Trophoblast cell (in vitro differentiated cells and primary cell): ENCODE measurements around the gene TMSB15C.
A peak's percentile ranks its signal among the peaks of the same experiment; 100 is the strongest.
"Not testable (repeated sequence)": the region's sequence is repeated elsewhere in the genome, so short reads cannot be mapped to it uniquely, and the experiment has no call there.

Source experiments
- DNase-seq, 2 donors: peaks; one replicate each; pipeline ENCODE4 v3.0.0-alpha.2; 2016
- H2AFZ ChIP-seq: 2 replicates; pipeline ENCODE4 v1.6.1; 2013; ENCODE audit warnings: low read length, moderate library complexity, mild to moderate bottlenecking; ENCODE audit not compliant: insufficient read depth, poor library complexity
- H2AK5ac ChIP-seq: 2 replicates; pipeline ENCODE4 v1.6.1; 2013; ENCODE audit warnings: mild to moderate bottlenecking, low read length
- H2BK120ac ChIP-seq: 2 replicates; pipeline ENCODE4 v1.6.1; 2013; ENCODE audit warnings: low read length, mild to moderate bottlenecking, moderate library complexity; ENCODE audit not compliant: insufficient read depth, poor library complexity
- H2BK12ac ChIP-seq: 2 replicates; pipeline ENCODE4 v1.6.1; 2013; ENCODE audit warnings: mild to moderate bottlenecking, low read length, moderate library complexity
- H2BK5ac ChIP-seq: 2 replicates; pipeline ENCODE4 v1.6.1; 2013; ENCODE audit warnings: low read length, low read depth, moderate library complexity, mild to moderate bottlenecking; ENCODE audit not compliant: poor library complexity
- H3K14ac ChIP-seq: 2 replicates; pipeline ENCODE4 v1.6.1; 2013; ENCODE audit warnings: mild to moderate bottlenecking, low read length
- H3K18ac ChIP-seq: 2 replicates; pipeline ENCODE4 v1.6.1; 2013; ENCODE audit warnings: mild to moderate bottlenecking, low read length
- H3K23ac ChIP-seq: 2 replicates; pipeline ENCODE4 v1.6.1; 2013; ENCODE audit warnings: low read length
- H3K27ac ChIP-seq: 2 replicates; pipeline ENCODE4 v1.5.1; 2013; ENCODE audit warnings: low read depth, mild to moderate bottlenecking, inconsistent platforms, low read length, moderate library complexity
- H3K27me3 ChIP-seq: 2 replicates; pipeline ENCODE4 v1.6.1; 2013; ENCODE audit warnings: inconsistent platforms, mild to moderate bottlenecking, low read length, moderate library complexity; ENCODE audit not compliant: insufficient read depth
- H3K36me3 ChIP-seq, 2 experiments: 1 replicate in 1 of 2; 2 replicates in 1 of 2; pipeline ENCODE4 v1.6.1; 2013; ENCODE audit warnings: low read length in 2 of 2, mild to moderate bottlenecking in 2 of 2, moderate library complexity in 1 of 2; ENCODE audit not compliant: insufficient read depth in 2 of 2, control insufficient read depth in 1 of 2
- H3K4ac ChIP-seq: 2 replicates; pipeline ENCODE4 v1.6.1; 2013; ENCODE audit warnings: low read depth, mild to moderate bottlenecking, low read length, moderate library complexity
- H3K4me1 ChIP-seq, 2 experiments: 1 replicate in 1 of 2; 2 replicates in 1 of 2; pipeline ENCODE4 v1.6.1; 2013; ENCODE audit warnings: low read length in 2 of 2, mild to moderate bottlenecking in 2 of 2, moderate library complexity in 1 of 2; ENCODE audit not compliant: insufficient read depth in 2 of 2, control insufficient read depth in 1 of 2
- H3K4me2 ChIP-seq: 2 replicates; pipeline ENCODE4 v1.6.1; 2013; ENCODE audit warnings: inconsistent platforms, mild to moderate bottlenecking, low read length, moderate library complexity
- H3K4me3 ChIP-seq: 2 replicates; pipeline ENCODE4 v1.5.1; 2013; ENCODE audit warnings: mild to moderate bottlenecking, low read depth, low read length, inconsistent platforms
- H3K79me1 ChIP-seq: one replicate; pipeline ENCODE4 v1.6.1; 2013; ENCODE audit warnings: low read length
- H3K79me2 ChIP-seq: 2 replicates; pipeline ENCODE4 v1.6.1; 2013; ENCODE audit warnings: low read length, mild to moderate bottlenecking; ENCODE audit not compliant: control insufficient read depth, insufficient read depth, poor library complexity
- H3K9ac ChIP-seq: 2 replicates; pipeline ENCODE4 v1.6.1; 2013; ENCODE audit warnings: mild to moderate bottlenecking, low read length
- H3K9me3 ChIP-seq: 2 replicates; pipeline ENCODE4 v1.6.1; 2013; ENCODE audit warnings: low read depth, mild to moderate bottlenecking, control low read depth, inconsistent platforms, low read length; ENCODE audit not compliant: insufficient read depth
- H4K12ac ChIP-seq: 2 replicates; pipeline ENCODE4 v1.6.1; 2013; ENCODE audit warnings: low read depth, mild to moderate bottlenecking, low read length, moderate library complexity
- H4K8ac ChIP-seq: 2 replicates; pipeline ENCODE4 v1.6.1; 2013; ENCODE audit warnings: low read depth, mild to moderate bottlenecking, low read length, moderate library complexity
- H4K91ac ChIP-seq: one replicate; pipeline ENCODE4 v1.6.1; 2013; ENCODE audit warnings: low read depth, mild to moderate bottlenecking, low read length, moderate library complexity
- WGBS: extraction: QIAGEN DNeasy Blood & Tissue Kit; methylation state at CpG from one replicate; pipeline ENCODE4 v1.1.7; 2013; ENCODE audit warnings: missing lambda C conversion rate; ENCODE audit not compliant: insufficient read length, insufficient coverage; ENCODE audit errors: extremely low coverage; 5-methylcytosine and 5-hydroxymethylcytosine counted together

The TMSB15C gene

DNA sequence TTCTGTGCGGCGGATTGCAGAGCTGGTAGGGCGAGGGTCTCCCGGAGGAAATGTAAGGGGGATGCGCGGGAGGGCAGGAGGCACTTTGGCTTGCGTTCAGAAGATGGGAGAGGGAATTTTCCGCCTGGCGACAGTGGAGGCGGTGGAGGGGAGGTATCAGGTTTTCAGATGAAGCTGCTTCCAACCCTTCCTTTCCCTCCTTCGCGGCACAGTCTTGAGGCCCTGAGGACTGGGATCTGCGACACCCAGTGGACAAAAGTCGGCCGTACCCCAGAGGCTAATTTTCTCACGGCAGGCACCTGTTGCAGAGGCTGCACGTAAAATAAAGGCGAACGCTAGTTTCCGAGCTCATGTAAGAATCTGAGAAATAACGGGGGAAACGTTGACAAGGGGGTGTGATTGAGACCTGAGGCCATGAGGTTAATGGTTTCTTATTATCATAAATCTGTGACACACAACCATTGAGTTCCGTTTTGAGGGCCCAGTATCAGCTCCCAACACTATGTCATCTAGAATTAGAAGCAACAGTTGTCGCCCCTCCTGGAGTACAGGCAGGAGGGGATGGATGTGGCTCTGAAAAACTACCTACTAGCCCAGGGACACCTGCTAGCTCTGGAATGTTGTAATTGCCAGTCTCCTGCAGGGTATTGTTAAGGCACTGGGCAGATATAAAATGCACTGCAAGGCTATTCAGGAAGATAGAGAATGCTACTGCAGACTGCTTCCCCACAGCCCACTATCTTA, 37.4 kb upstream of the TMSB15C start:
- H2AK5ac ChIP-seq, result no peak overlapping the region
- H3K27me3 ChIP-seq, result no peaks in the 10 kb centered on the region
- no CpG with 5 or more reads among the region's 24 CpGs for WGBS
- no peak overlapping the region for H3K4me3 ChIP-seq
- H3K79me2 ChIP-seq, result no peaks in the 10 kb centered on the region
- no peak overlapping the region for H3K23ac ChIP-seq
- peaks cover 0 to 2% of the 10 kb centered on the region in 2 experiments for H3K4me1 ChIP-seq
- no peak overlapping the region for H3K14ac ChIP-seq
- no peak overlapping the region for H3K9ac ChIP-seq
- no peak overlapping the region for H3K4ac ChIP-seq
- H4K12ac ChIP-seq, result no peak overlapping the region
- no peak overlapping the region for H2BK5ac ChIP-seq
- no peak overlapping the region for H2AFZ ChIP-seq
- DNase-seq, result peak in 1 of 2 donors; percentile 36
- H3K4me2 ChIP-seq, result peak overlapping the region; percentile 95
- no peak overlapping the region for H2BK12ac ChIP-seq
- no peak overlapping the region for H3K27ac ChIP-seq
- H4K8ac ChIP-seq, result no peak overlapping the region
- H3K9me3 ChIP-seq, result no peaks in the 10 kb centered on the region
- no peak overlapping the region for H3K18ac ChIP-seq
- no peak overlapping the region for H2BK120ac ChIP-seq
- H3K79me1 ChIP-seq, result peaks cover 2% of the 10 kb centered on the region
- H4K91ac ChIP-seq, result no peak overlapping the region
- H3K36me3 ChIP-seq, result no peaks in the 10 kb centered on the region

DNA sequence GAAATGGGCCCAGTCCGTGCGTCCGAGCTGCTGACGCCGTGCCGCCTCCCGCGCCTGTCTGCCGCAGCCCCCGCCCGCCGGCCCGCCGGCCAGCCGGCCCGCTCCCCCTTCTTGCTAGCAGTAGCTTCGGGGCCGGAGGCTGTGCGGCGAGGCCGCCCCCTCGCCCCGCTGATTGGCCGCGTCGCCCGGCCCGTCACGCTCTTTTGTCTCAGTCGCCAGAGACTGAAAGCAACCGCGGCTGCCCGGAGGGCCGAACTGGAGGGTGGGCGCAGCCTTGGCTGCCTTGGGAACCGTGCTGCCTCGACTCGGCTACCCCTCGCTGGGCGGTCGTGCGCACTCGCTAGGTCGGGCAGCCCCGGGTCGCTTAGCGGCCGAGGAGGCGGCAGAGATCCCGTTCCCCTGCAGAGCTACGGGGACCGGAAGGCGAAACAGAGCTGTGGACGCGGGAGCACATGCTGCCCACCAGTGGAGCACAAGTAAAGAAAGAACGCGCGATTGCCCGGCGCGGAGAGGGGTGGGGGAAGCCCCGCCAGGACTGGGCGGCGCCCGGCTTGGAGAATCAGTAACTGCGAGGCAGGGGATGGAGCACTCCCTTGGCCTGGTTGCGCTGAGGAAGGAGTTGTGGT, 36.4 kb upstream of the TMSB15C start, which contains the start of gene ZCCHC18:
ZCCHC18 (plus strand) TSS at position 198 of the 626 bp plus-strand sequence. CDS start 1,589 bp downstream, outside the sequence.
- Histone ChIP-seq H3K27ac (no peak within 1 kb of the TSS), H3K9me3 (no peaks in the 10 kb centered on the region)
- WGBS, result no CpG with 5 or more reads among the region's 67 CpGs

DNA sequence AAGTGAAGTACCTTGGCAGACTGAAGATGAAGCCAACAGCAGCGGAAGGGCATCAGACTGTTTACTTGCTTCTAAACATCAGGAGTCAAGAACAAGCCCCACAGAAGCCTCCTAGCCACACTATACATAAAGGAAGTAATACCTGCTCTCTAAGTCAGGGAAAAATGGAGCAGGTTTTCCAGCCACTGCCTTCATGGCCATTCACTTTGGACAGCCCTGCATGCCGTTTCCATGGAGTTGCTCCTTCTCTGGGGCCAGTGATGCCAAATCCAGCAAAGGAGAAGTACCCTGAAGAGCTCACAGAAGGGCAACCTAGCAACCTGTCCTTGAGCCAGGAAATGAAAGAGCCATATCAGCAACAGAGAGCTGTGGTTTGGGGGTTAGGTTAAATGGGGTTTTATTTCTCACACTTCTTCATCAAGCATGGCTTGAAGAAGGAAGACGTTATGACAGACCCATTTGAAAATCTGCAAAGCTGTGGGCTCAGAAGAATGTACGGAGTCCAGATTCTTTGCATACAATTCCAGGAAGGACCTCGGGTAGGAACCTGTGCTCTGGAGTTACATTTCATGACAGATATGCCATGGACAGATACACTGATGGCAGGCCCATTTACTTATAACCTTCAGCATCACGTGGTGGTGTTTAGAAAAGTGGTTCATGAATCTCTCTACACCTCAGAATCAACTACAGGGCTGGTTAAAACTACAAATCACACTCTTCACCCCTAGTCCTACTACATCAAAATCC, 34.6 kb upstream of the TMSB15C start:
- H2AK5ac ChIP-seq, H3K9ac ChIP-seq, H3K4me2 ChIP-seq, H2AFZ ChIP-seq, H3K27ac ChIP-seq, H3K79me2 ChIP-seq, H3K4me1 ChIP-seq, H3K18ac ChIP-seq, H3K4me3 ChIP-seq, H4K8ac ChIP-seq, H3K9me3 ChIP-seq, H3K27me3 ChIP-seq, H2BK5ac ChIP-seq, H2BK12ac ChIP-seq, H3K79me1 ChIP-seq, H3K4ac ChIP-seq, DNase-seq, H4K12ac ChIP-seq, H3K36me3 ChIP-seq, H2BK120ac ChIP-seq, H4K91ac ChIP-seq, H3K23ac ChIP-seq, H3K14ac ChIP-seq: not testable (repeated sequence)
- no CpG with 5 or more reads among the region's 6 CpGs for WGBS

More for the DNA sequence above, 36.4 kb upstream of the TMSB15C start, which contains the start of gene ZCCHC18:
- H3K36me3 ChIP-seq, result no peaks in the 10 kb centered on the region
- H3K4ac ChIP-seq, result no peak within 1 kb of the TSS
- peaks cover 0 to 2% of the 10 kb centered on the region in 2 experiments for H3K4me1 ChIP-seq
- no peak within 1 kb of the TSS for H3K9ac ChIP-seq
- H3K4me3 ChIP-seq, result peak within 1 kb of the TSS; percentile 69
- H2BK5ac ChIP-seq, result no peak within 1 kb of the TSS
- H4K8ac ChIP-seq, result peak within 1 kb of the TSS; percentile 69
- peaks cover 2% of the 10 kb centered on the region for H3K79me1 ChIP-seq
- H3K27me3 ChIP-seq, result no peaks in the 10 kb centered on the region
- peak within 1 kb of the TSS; percentile 56 for H2AFZ ChIP-seq
- DNase-seq, result peak in 1 of 2 donors; percentile 6
- H3K4me2 ChIP-seq, result peak within 1 kb of the TSS; percentile 95
- H2BK120ac ChIP-seq, result no peak within 1 kb of the TSS
- H2AK5ac ChIP-seq, result no peak within 1 kb of the TSS
- H3K18ac ChIP-seq, result no peak within 1 kb of the TSS
- H4K12ac ChIP-seq, result peak within 1 kb of the TSS; percentile 14
- no peak within 1 kb of the TSS for H2BK12ac ChIP-seq
- peak within 1 kb of the TSS; percentile 11 for H3K14ac ChIP-seq
- H3K79me2 ChIP-seq, result no peaks in the 10 kb centered on the region
- peak within 1 kb of the TSS; percentile 38 for H4K91ac ChIP-seq
- no peak within 1 kb of the TSS for H3K23ac ChIP-seq

DNA sequence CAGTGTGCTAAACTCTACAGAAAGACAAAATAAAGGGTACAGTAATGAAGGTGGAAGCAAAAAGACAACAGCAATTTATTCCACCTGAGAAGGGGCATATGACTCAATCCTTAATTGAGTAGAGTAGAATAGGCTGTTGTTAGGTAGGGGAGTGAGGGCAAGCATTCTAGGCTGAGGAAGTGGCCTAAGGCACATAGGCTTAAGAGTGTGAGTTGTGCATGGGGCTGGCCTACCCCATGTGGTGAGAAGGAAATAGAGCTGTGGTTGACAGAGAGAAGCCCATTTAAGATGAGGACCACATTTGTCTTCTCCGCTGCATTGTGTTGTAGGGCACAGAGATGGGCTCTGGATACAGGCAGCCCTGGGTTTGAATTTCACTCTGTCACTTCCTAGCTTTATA, 32.9 kb upstream of the TMSB15C start:
- no CpG with 5 or more reads among the region's 1 CpG for WGBS

More for the DNA sequence above, 32.9 kb upstream of the TMSB15C start:
- no peak for DNase-seq
- Histone ChIP-seq H3K9ac (no peak overlapping the region), H4K8ac (no peak overlapping the region), H4K91ac (no peak overlapping the region), H3K18ac (no peak overlapping the region), H2BK120ac (no peak overlapping the region), H3K4me3 (no peak overlapping the region), H2BK12ac (no peak overlapping the region), H3K9me3 (no peaks in the 10 kb centered on the region), H3K27ac (no peak overlapping the region), H2BK5ac (no peak overlapping the region), H2AFZ (no peak overlapping the region), H3K14ac (no peak overlapping the region), H3K27me3 (no peaks in the 10 kb centered on the region), H3K4me2 (no peak overlapping the region), H3K4me1 (peaks cover 0 to 2% of the 10 kb centered on the region in 2 experiments), H3K79me2 (no peaks in the 10 kb centered on the region), H3K4ac (no peak overlapping the region), H4K12ac (no peak overlapping the region), H3K79me1 (peaks cover 2% of the 10 kb centered on the region), H3K36me3 (no peaks in the 10 kb centered on the region), H3K23ac (no peak overlapping the region), H2AK5ac (no peak overlapping the region)
